HCT116 (cell line): ENCODE measurements around the gene PPAT.

Source experiments
- JUND ChIP-seq: IDR thresholded peaks from 2 replicates; pipeline ENCODE4 v1.6.1; 2012
- POLR2A ChIP-seq: IDR thresholded peaks from 2 replicates; pipeline ENCODE4 v1.7.0; 2011; ENCODE audit warnings: borderline replicate concordance; ENCODE audit not compliant: insufficient read depth, insufficient read length; ENCODE audit errors: extremely low read depth
- POLR2AphosphoS5 ChIP-seq: IDR thresholded peaks from 2 replicates; pipeline ENCODE4 v1.6.1; 2011; ENCODE audit warnings: mild to moderate bottlenecking, low read depth, low read length, moderate library complexity
- SP1 ChIP-seq: IDR thresholded peaks from 2 replicates; pipeline ENCODE4 v1.6.1; 2012; ENCODE audit warnings: low read depth
- TF ChIP-seq, protein P1 (sequence below), 3 experiments: fragments of 200-600 bp in 1 of 3; sonication (generic) in 1 of 3; IDR thresholded peaks in 2 of 3; conservative IDR thresholded peaks in 1 of 3; 2 replicates each; pipeline ENCODE4 v1.5.1; 2012 to 2017; ENCODE audit warnings: low read depth in 2 of 3, low read length in 2 of 3, antibody characterized with exemption in 1 of 3, borderline replicate concordance in 1 of 3, control low read depth in 1 of 3, mild to moderate bottlenecking in 1 of 3, mixed read lengths in 1 of 3, mixed run types in 1 of 3, moderate library complexity in 1 of 3; ENCODE audit not compliant: insufficient read depth in 1 of 3

DNA sequence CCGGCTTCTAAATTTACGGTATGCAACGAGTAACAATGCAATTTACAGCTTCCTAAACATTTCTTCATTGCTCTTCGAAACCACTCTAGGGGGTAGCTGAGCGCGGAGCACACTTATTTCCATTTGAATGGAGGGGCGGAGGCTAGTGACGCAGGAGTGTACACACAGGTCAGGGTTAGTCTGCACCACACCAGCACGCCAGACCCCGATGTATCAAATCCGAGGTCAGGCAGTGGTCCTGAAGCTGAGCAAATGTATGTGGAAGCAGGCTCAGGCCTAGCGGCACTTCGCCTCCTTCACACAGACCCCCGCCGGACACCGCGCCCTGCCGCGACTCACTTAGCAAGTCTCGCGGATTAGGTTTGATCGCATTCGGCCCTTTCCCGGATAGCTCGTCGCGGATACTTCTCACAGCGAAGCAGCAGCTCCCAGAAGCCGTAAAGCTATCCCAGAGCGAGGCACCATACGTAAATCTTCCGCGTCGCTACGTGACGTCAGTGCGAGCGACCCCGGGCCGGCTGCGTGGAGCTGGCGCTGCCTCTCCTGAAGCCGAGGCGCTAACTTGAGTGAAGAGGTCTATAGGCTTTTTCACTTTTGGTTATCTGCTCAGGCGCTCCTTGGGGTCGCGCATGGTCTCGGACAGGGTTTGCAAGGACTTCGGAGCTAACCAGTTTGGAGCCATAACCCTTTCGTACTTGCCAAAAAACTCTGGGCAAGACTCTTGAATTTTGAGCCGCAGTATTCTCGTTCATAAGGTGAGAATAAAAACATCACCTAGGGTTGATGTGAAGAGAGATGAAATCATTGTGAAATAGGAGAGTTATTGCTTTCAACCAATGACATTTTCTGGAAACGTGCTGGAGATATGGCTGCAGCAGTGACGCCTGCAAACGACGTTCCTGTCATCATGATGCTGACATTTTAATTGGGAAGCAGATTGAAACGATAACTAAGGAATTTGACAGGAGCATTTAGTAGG, 48.1 kb downstream of the PPAT start, which contains the start of gene AASDH:
- TF ChIP-seq POLR2A = peak; percentile 97
- TF ChIP-seq, protein P1, sequence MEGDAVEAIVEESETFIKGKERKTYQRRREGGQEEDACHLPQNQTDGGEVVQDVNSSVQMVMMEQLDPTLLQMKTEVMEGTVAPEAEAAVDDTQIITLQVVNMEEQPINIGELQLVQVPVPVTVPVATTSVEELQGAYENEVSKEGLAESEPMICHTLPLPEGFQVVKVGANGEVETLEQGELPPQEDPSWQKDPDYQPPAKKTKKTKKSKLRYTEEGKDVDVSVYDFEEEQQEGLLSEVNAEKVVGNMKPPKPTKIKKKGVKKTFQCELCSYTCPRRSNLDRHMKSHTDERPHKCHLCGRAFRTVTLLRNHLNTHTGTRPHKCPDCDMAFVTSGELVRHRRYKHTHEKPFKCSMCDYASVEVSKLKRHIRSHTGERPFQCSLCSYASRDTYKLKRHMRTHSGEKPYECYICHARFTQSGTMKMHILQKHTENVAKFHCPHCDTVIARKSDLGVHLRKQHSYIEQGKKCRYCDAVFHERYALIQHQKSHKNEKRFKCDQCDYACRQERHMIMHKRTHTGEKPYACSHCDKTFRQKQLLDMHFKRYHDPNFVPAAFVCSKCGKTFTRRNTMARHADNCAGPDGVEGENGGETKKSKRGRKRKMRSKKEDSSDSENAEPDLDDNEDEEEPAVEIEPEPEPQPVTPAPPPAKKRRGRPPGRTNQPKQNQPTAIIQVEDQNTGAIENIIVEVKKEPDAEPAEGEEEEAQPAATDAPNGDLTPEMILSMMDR (IDR thresholded peaks at IDR 0.05 in 2 of 3, conservative IDR thresholded peaks at IDR 0.05 in 1 of 3; ENCODE audit: borderline replicate concordance in 1 of 3, insufficient read depth in 1 of 3, low read depth in 2 of 3, low read length in 2 of 3) = no peak
- peak; percentile 97 for TF ChIP-seq POLR2AphosphoS5
- TF ChIP-seq JUND = no peak
- peak; percentile 55; the same call in 1 of the 2 replicates for TF ChIP-seq SP1
